Mesendoderm (in vitro differentiated cells): Measurements from ENCODE around the gene AGAP1.

Experiments used
- DNase-seq: peaks from one replicate; pipeline ENCODE4 v3.0.0; 2013
- H2AK5ac ChIP-seq: 2 replicates; pipeline ENCODE4 v1.6.1; 2013; ENCODE audit warnings: low read length, inconsistent platforms
- H2BK120ac ChIP-seq: 2 replicates; pipeline ENCODE4 v1.6.1; 2013; ENCODE audit warnings: low read depth, mild to moderate bottlenecking, low read length, moderate library complexity, mixed read lengths
- H2BK15ac ChIP-seq: replicated peaks from 2 replicates; pipeline ENCODE4 v1.6.1; 2013; ENCODE audit warnings: low read depth, mild to moderate bottlenecking, moderate library complexity
- H2BK5ac ChIP-seq: 2 replicates; pipeline ENCODE4 v1.6.1; 2013; ENCODE audit warnings: low read length, inconsistent platforms
- H3K18ac ChIP-seq: 2 replicates; pipeline ENCODE4 v1.6.1; 2013; ENCODE audit warnings: mild to moderate bottlenecking, low read length, mixed read lengths
- H3K23ac ChIP-seq: one replicate; pipeline ENCODE4 v1.6.1; 2013; ENCODE audit warnings: low read length
- H3K27ac ChIP-seq: 2 replicates; pipeline ENCODE4 v1.5.1; 2013; ENCODE audit warnings: low read depth, mild to moderate bottlenecking, inconsistent platforms, low read length, moderate library complexity
- H3K27me3 ChIP-seq: 2 replicates; pipeline ENCODE4 v1.6.1; 2013; ENCODE audit warnings: low read length, control low read depth, mild to moderate bottlenecking, inconsistent platforms; ENCODE audit not compliant: insufficient read depth, poor library complexity
- H3K36me3 ChIP-seq: 2 replicates; pipeline ENCODE4 v1.6.1; 2013; ENCODE audit warnings: low read length, inconsistent platforms; ENCODE audit not compliant: control insufficient read depth, insufficient read depth
- H3K4ac ChIP-seq: one replicate; pipeline ENCODE4 v1.6.1; 2013; ENCODE audit warnings: low read depth, mild to moderate bottlenecking, low read length, moderate library complexity
- H3K4me1 ChIP-seq: 2 replicates; pipeline ENCODE4 v1.6.1; 2013; ENCODE audit warnings: low read depth, low read length, inconsistent platforms; ENCODE audit not compliant: control insufficient read depth
- H3K4me2 ChIP-seq: 2 replicates; pipeline ENCODE4 v1.6.1; 2013; ENCODE audit warnings: low read length
- H3K4me3 ChIP-seq: 2 replicates; pipeline ENCODE4 v1.5.1; 2013; ENCODE audit warnings: mild to moderate bottlenecking, low read length
- H3K56ac ChIP-seq: one replicate; pipeline ENCODE4 v1.6.1; 2013; ENCODE audit warnings: low read length
- H3K79me1 ChIP-seq: 2 replicates; pipeline ENCODE4 v1.6.1; 2013; ENCODE audit warnings: low read length, inconsistent platforms
- H3K79me2 ChIP-seq: 2 replicates; pipeline ENCODE4 v1.6.1; 2013; ENCODE audit warnings: mild to moderate bottlenecking, low read length; ENCODE audit not compliant: control insufficient read depth, insufficient read depth
- H3K9ac ChIP-seq: 2 replicates; pipeline ENCODE4 v1.6.1; 2013; ENCODE audit warnings: low read length, inconsistent platforms
- H4K5ac ChIP-seq: one replicate; pipeline ENCODE4 v1.6.1; 2013; ENCODE audit warnings: low read length
- H4K8ac ChIP-seq: one replicate; pipeline ENCODE4 v1.6.1; 2013; ENCODE audit warnings: low read depth, mild to moderate bottlenecking, control low read depth, low read length, moderate library complexity
- WGBS: extraction: QIAGEN DNeasy Blood & Tissue Kit; methylation state at CpG from one replicate; pipeline ENCODE4 v1.1.7; 2013; ENCODE audit warnings: low lambda C conversion rate, missing lambda C conversion rate; ENCODE audit not compliant: insufficient coverage; ENCODE audit errors: extremely low coverage; 5-methylcytosine and 5-hydroxymethylcytosine counted together

Gene AGAP1

GRCh38 chr2:235492850-235493344 lies 946 bp upstream of the AGAP1 start:
- Histone ChIP-seq H4K8ac (no peak overlapping the region), H3K27me3 (no peaks in the 10 kb centered on the region), H3K36me3 (no peaks in the 10 kb centered on the region), H3K27ac (no peak overlapping the region), H4K5ac (no peak overlapping the region), H3K4me1 (peaks cover 4% of the 10 kb centered on the region), H3K79me1 (peaks cover 14% of the 10 kb centered on the region), H2BK15ac (no peak overlapping the region), H3K18ac (no peak overlapping the region), H3K23ac (no peak overlapping the region), H3K56ac (peak overlapping the region; percentile 70), H2AK5ac (no peak overlapping the region), H3K9ac (peak overlapping the region; percentile 49), H3K4ac (no peak overlapping the region), H3K4me3 (no peak overlapping the region), H2BK120ac (no peak overlapping the region), H3K79me2 (peaks cover 25% of the 10 kb centered on the region), H3K4me2 (peak overlapping the region; percentile 40), H2BK5ac (no peak overlapping the region)
- peak; percentile 70 for DNase-seq
- WGBS, result no CpG with 5 or more reads among the region's 27 CpGs

GRCh38 chr2:235493402-235493774 lies 455 bp upstream of the AGAP1 start:
- no peak overlapping the region for H3K23ac ChIP-seq
- peak overlapping the region; percentile 86 for H3K18ac ChIP-seq
- DNase-seq, result no peak
- no peak overlapping the region for H2AK5ac ChIP-seq
- H2BK5ac ChIP-seq, result no peak overlapping the region
- no peak overlapping the region for H3K4ac ChIP-seq
- H3K4me3 ChIP-seq, result peak overlapping the region; percentile 4
- peak overlapping the region; percentile 70 for H3K56ac ChIP-seq
- peak overlapping the region; percentile 49 for H3K9ac ChIP-seq
- H3K27ac ChIP-seq, result no peak overlapping the region
- WGBS, result no CpG with 5 or more reads among the region's 33 CpGs
- peak overlapping the region; percentile 97 for H4K8ac ChIP-seq
- no peak overlapping the region for H4K5ac ChIP-seq
- peaks cover 4% of the 10 kb centered on the region for H3K4me1 ChIP-seq
- no peaks in the 10 kb centered on the region for H3K27me3 ChIP-seq
- H3K36me3 ChIP-seq, result no peaks in the 10 kb centered on the region
- H3K4me2 ChIP-seq, result peak overlapping the region; percentile 40
- H2BK120ac ChIP-seq, result no peak overlapping the region
- H3K79me2 ChIP-seq, result peaks cover 30% of the 10 kb centered on the region
- H3K79me1 ChIP-seq, result peaks cover 16% of the 10 kb centered on the region
- no peak overlapping the region for H2BK15ac ChIP-seq

DNA sequence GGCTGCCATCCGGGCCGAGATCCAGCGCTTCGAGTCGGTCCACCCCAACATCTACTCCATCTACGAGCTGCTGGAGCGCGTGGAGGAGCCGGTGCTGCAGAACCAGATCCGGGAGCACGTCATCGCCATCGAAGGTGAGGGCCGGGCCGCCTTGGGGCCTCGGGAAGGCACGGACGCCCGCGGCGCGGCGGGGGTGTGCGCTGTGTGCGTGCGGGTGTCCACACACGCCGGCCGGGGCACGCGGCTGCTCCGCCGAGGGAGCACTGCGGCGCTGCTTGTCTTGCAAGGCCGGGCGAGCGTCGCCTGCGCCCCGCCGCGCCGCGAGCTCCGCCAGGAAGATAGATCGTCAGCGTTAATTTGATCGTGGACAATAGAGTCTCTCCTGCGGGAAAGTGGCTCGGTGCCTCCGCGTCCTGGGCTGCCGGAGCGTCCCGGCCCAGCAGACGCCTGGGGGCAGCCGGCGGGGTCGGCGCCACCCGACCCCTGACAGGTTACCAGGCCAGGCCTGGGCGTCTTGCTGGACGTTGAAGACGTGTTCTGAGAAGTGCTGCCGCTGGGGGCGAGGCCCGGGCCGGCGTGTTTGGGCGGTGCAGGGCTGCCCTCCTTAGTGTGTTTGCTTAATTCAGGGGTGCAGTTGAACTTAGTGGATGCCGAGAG lies 1.0 kb downstream of the AGAP1 start:
- Histone ChIP-seq H2AK5ac (no peak overlapping the region), H3K4me2 (peak overlapping the region; percentile 91), H2BK120ac (no peak overlapping the region), H3K79me1 (peaks cover 21% of the 10 kb centered on the region), H3K9ac (peak overlapping the region; percentile 83), H3K27ac (no peak overlapping the region), H3K4ac (no peak overlapping the region), H4K8ac (no peak overlapping the region), H3K18ac (peak overlapping the region; percentile 92), H3K27me3 (no peaks in the 10 kb centered on the region), H3K36me3 (no peaks in the 10 kb centered on the region), H2BK15ac (no peak overlapping the region), H2BK5ac (no peak overlapping the region), H3K56ac (peak overlapping the region; percentile 91), H3K79me2 (peaks cover 44% of the 10 kb centered on the region), H4K5ac (no peak overlapping the region), H3K23ac (no peak overlapping the region), H3K4me3 (peak overlapping the region; percentile 42), H3K4me1 (peaks cover 4% of the 10 kb centered on the region)
- WGBS, result no CpG with 5 or more reads among the region's 72 CpGs
- peak; percentile 53 for DNase-seq

GRCh38 chr2:235495373-235496238 lies 1.8 kb downstream of the AGAP1 start:
- Histone ChIP-seq H4K8ac (no peak overlapping the region), H3K23ac (peak overlapping the region; percentile 24), H2AK5ac (no peak overlapping the region), H3K4ac (no peak overlapping the region), H3K18ac (no peak overlapping the region), H3K36me3 (no peaks in the 10 kb centered on the region), H2BK15ac (no peak overlapping the region), H2BK120ac (no peak overlapping the region), H3K79me1 (peaks cover 23% of the 10 kb centered on the region), H3K4me1 (peaks cover 4% of the 10 kb centered on the region), H3K27me3 (no peaks in the 10 kb centered on the region), H3K4me2 (peak overlapping the region; percentile 91), H3K4me3 (peak overlapping the region; percentile 42), H2BK5ac (no peak overlapping the region), H3K56ac (peak overlapping the region; percentile 91), H3K27ac (no peak overlapping the region), H3K79me2 (peaks cover 52% of the 10 kb centered on the region), H4K5ac (no peak overlapping the region), H3K9ac (peak overlapping the region; percentile 83)
- no CpG with 5 or more reads among the region's 18 CpGs for WGBS
- DNase-seq, result no peak

GRCh38 chr2:235496239-235496621 lies 2.4 kb downstream of the AGAP1 start:
- Histone ChIP-seq H3K4me1 (peaks cover 6% of the 10 kb centered on the region), H3K27ac (no peak overlapping the region), H4K5ac (no peak overlapping the region), H3K79me2 (peaks cover 56% of the 10 kb centered on the region), H3K23ac (no peak overlapping the region), H3K4ac (no peak overlapping the region), H3K36me3 (no peaks in the 10 kb centered on the region), H3K18ac (no peak overlapping the region), H2AK5ac (no peak overlapping the region), H2BK120ac (no peak overlapping the region), H2BK5ac (no peak overlapping the region), H3K9ac (no peak overlapping the region), H3K56ac (no peak overlapping the region), H2BK15ac (no peak overlapping the region), H3K79me1 (peaks cover 23% of the 10 kb centered on the region), H3K27me3 (no peaks in the 10 kb centered on the region), H3K4me3 (no peak overlapping the region), H4K8ac (no peak overlapping the region), H3K4me2 (no peak overlapping the region)
- WGBS, result no CpG with 5 or more reads among the region's 8 CpGs
- peak; percentile 65 for DNase-seq
